Thyroid gland (tissue), 4 donors: ENCODE measurements around the gene MISP3.
A peak's percentile ranks its signal among the peaks of the same experiment; 100 is the strongest.

ENCODE experiments used
- CTCF ChIP-seq, 6 experiments: fragments of 200-600 bp in 3 of 6; fragments of 450-650 bp in 3 of 6; sonication (generic) in 3 of 6; IDR thresholded peaks; one replicate each; pipeline ENCODE4 v1.5.1; 2016 to 2019; ENCODE audit warnings: antibody characterized with exemption in 6 of 6, mild to moderate bottlenecking in 2 of 6, inconsistent platforms in 1 of 6, moderate library complexity in 1 of 6
- POLR2A ChIP-seq, 2 donors: fragments of 450-650 bp; IDR thresholded peaks; one replicate each; pipeline ENCODE4 v1.6.1; 2017; ENCODE audit warnings: antibody characterized with exemption in 2 of 2, mild to moderate bottlenecking in 2 of 2, moderate library complexity in 1 of 2

GRCh38 chr19:14073261-14073924 lies 807 bp downstream of the MISP3 start:
- TF ChIP-seq CTCF (IDR thresholded peaks at IDR 0.05) (peak in 3 of 6 experiments; percentile 81 to 94 (median 89)), POLR2A (IDR thresholded peaks at IDR 0.05) (peak in 1 of 2 donors; percentile 56)
